WTC11 (cell line): Measurements from ENCODE around the gene ERFL. TPM values are rescaled to one million over a fixed set of nuclear protein-coding genes. Genes with fewer than 3 reads are reported as not detected.

ENCODE experiments used
- ATAC-seq: fragments of 200-7000 bp; cut with Tn5 transposase; 2 replicates; pipeline ENCODE4 v1.10.0; 2021; ENCODE audit warnings: mild to moderate bottlenecking, moderate library complexity
- CTCF ChIA-PET: fragments of 300-600 bp; sonication (Branson Sonifier 250); formaldehyde crosslinking; loops from one replicate; lab custom pipeline; 2021; ENCODE audit warnings: antibody characterized with exemption; lab: Charles Lee
- POLR2A ChIA-PET: fragments of 350-600 bp; sonication (Branson Sonifier 250); formaldehyde crosslinking; loops from one replicate; lab custom pipeline; 2021; ENCODE audit warnings: antibody characterized with exemption; lab: Charles Lee
- DNase-seq: peaks from one replicate; pipeline ENCODE4 v3.0.0; 2021; ENCODE audit warnings: low spot score
- H3K27ac Mint-ChIP-seq: 2 replicates; pipeline ENCODE4 v1.8.0; 2021; ENCODE audit warnings: mixed read lengths
- H3K27me3 Mint-ChIP-seq: 2 replicates; pipeline ENCODE4 v1.8.0; 2021; ENCODE audit warnings: low read depth, mild to moderate bottlenecking, moderate library complexity, mixed read lengths
- H3K36me3 Mint-ChIP-seq: 2 replicates; pipeline ENCODE4 v1.8.0; 2021; ENCODE audit warnings: mixed read lengths
- H3K4me1 Mint-ChIP-seq: 2 replicates; pipeline ENCODE4 v1.8.0; 2022; ENCODE audit warnings: mixed read lengths
- H3K4me3 Mint-ChIP-seq: 2 replicates; pipeline ENCODE4 v1.8.0; 2021; ENCODE audit warnings: mild to moderate bottlenecking, moderate library complexity, mixed read lengths
- H3K9me3 Mint-ChIP-seq: 2 replicates; pipeline ENCODE4 v1.8.0; 2021; ENCODE audit warnings: mixed read lengths
- CBFB ChIP-seq: sonication (generic); formaldehyde crosslinking; IDR thresholded peaks from 2 replicates; pipeline ENCODE4 v1.8.1; 2022; ENCODE audit warnings: mild to moderate bottlenecking, low read depth, missing genetic modification reagents
- CTCF ChIP-seq: fragments of 200-600 bp; IDR thresholded peaks from 2 replicates; pipeline ENCODE4 v1.8.0; 2022; ENCODE audit warnings: antibody characterized with exemption
- E2F1 ChIP-seq: sonication (generic); formaldehyde crosslinking; IDR thresholded peaks from 2 replicates; pipeline ENCODE4 v1.8.0; 2022; ENCODE audit warnings: mild to moderate bottlenecking, missing genetic modification reagents
- EMX1 ChIP-seq: fragments of 250-450 bp; sonication (Bioruptor Pico); IDR thresholded peaks from 2 replicates; pipeline ENCODE4 v1.8.0; 2021; ENCODE audit warnings: mild to moderate bottlenecking
- FOXJ3 ChIP-seq: sonication (generic); formaldehyde crosslinking; IDR thresholded peaks from 2 replicates; pipeline ENCODE4 v1.9.0; 2021; ENCODE audit warnings: missing genetic modification reagents, mild to moderate bottlenecking, borderline replicate concordance
- GRHL2 ChIP-seq: fragments of 250-450 bp; sonication (Bioruptor Pico); IDR thresholded peaks from 2 replicates; pipeline ENCODE4 v1.8.0; 2022; ENCODE audit warnings: mild to moderate bottlenecking, moderate library complexity; ENCODE audit not compliant: insufficient replicate concordance, severe bottlenecking
- HMGA2 ChIP-seq: fragments of 250-450 bp; sonication (Bioruptor Pico); IDR thresholded peaks from 2 replicates; pipeline ENCODE4 v1.4.0; 2021; ENCODE audit warnings: mild to moderate bottlenecking, moderate library complexity
- NFATC4 ChIP-seq: fragments of 250-450 bp; sonication (Bioruptor Pico); IDR thresholded peaks from 2 replicates; pipeline ENCODE4 v1.9.0; 2021; ENCODE audit warnings: mild to moderate bottlenecking
- NFE2L1 ChIP-seq: sonication (generic); formaldehyde crosslinking; IDR thresholded peaks from 2 replicates; pipeline ENCODE4 v1.8.1; 2023; ENCODE audit warnings: missing genetic modification reagents
- NFYB ChIP-seq: sonication (generic); formaldehyde crosslinking; conservative IDR thresholded peaks from 2 replicates; pipeline ENCODE4 v1.8.0; 2022; ENCODE audit warnings: low read depth, missing genetic modification reagents
- NR3C1 ChIP-seq: sonication (generic); formaldehyde crosslinking; conservative IDR thresholded peaks from 2 replicates; pipeline ENCODE4 v1.8.1; 2023; ENCODE audit warnings: low read depth, mild to moderate bottlenecking, missing genetic modification reagents
- PRDM15 ChIP-seq: sonication (generic); formaldehyde crosslinking; IDR thresholded peaks from 2 replicates; pipeline ENCODE4 v1.8.0; 2022; ENCODE audit warnings: missing genetic modification reagents
- STAT6 ChIP-seq: sonication (generic); formaldehyde crosslinking; conservative IDR thresholded peaks from 2 replicates; pipeline ENCODE4 v1.8.1; 2023; ENCODE audit warnings: mild to moderate bottlenecking, low read depth, missing genetic modification reagents, moderate library complexity
- ZMAT4 ChIP-seq: fragments of 250-450 bp; sonication (Bioruptor Pico); IDR thresholded peaks from 2 replicates; pipeline ENCODE4 v1.9.0; 2021; ENCODE audit warnings: mild to moderate bottlenecking
- ZNF232 ChIP-seq: sonication (generic); formaldehyde crosslinking; IDR thresholded peaks from 2 replicates; pipeline ENCODE4 v1.8.0; 2022; ENCODE audit warnings: mild to moderate bottlenecking, missing genetic modification reagents
- ZNF396 ChIP-seq: fragments of 250-450 bp; sonication (Bioruptor Pico); IDR thresholded peaks from 2 replicates; pipeline ENCODE4 v1.8.0; 2021; ENCODE audit warnings: mild to moderate bottlenecking, moderate library complexity, borderline replicate concordance
- total RNA-seq: library from RNA; stranded (reverse); gene quantifications from 3 replicates; pipeline ENCODE4 v1.2.3, GENCODE V29; 2021
- TF ChIP-seq, protein P1 (sequence below): sonication (generic); formaldehyde crosslinking; IDR thresholded peaks from 2 replicates; pipeline ENCODE4 v1.8.1; 2023; ENCODE audit warnings: mild to moderate bottlenecking, missing genetic modification reagents
- TF ChIP-seq, protein P2 (sequence below): fragments of 250-450 bp; sonication (Bioruptor Pico); IDR thresholded peaks from 2 replicates; pipeline ENCODE4 v1.9.0; 2021; ENCODE audit warnings: mild to moderate bottlenecking, borderline replicate concordance

Gene ERFL
- total RNA-seq, 1 experiment from 2014 or later: 0.31 TPM

DNA sequence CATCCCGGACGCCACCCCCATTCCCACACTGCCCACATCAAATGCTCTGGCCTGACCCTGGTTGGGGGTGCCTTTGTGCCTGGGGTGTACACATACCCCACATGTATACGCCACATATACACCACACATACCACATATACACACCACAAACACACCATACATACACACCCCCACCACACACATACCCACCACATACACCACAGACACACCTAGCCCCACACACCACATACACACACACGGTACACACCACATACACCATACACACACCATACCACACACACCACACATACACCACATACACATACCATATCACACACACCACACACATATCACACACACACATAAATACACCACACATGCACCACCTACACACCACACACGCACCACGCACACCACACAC lies 10.2 kb downstream of the ERFL start:
- H3K27me3 Mint-ChIP-seq: no peaks in the 10 kb centered on the region
- no peaks in the 10 kb centered on the region for H3K36me3 Mint-ChIP-seq
- ChIA-PET CTCF (no interaction called here), POLR2A (no interaction called here)
- no peaks in the 10 kb centered on the region for H3K9me3 Mint-ChIP-seq
- DNase-seq (no peak), ATAC-seq (no peak)
- H3K27ac Mint-ChIP-seq: no peak overlapping the region
- peaks cover 10% of the 10 kb centered on the region for H3K4me1 Mint-ChIP-seq
- no peak overlapping the region for H3K4me3 Mint-ChIP-seq
- TF ChIP-seq, protein P1, sequence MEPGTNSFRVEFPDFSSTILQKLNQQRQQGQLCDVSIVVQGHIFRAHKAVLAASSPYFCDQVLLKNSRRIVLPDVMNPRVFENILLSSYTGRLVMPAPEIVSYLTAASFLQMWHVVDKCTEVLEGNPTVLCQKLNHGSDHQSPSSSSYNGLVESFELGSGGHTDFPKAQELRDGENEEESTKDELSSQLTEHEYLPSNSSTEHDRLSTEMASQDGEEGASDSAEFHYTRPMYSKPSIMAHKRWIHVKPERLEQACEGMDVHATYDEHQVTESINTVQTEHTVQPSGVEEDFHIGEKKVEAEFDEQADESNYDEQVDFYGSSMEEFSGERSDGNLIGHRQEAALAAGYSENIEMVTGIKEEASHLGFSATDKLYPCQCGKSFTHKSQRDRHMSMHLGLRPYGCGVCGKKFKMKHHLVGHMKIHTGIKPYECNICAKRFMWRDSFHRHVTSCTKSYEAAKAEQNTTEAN (CRISPR knock-in tag): no peak
- TF ChIP-seq, protein P2, sequence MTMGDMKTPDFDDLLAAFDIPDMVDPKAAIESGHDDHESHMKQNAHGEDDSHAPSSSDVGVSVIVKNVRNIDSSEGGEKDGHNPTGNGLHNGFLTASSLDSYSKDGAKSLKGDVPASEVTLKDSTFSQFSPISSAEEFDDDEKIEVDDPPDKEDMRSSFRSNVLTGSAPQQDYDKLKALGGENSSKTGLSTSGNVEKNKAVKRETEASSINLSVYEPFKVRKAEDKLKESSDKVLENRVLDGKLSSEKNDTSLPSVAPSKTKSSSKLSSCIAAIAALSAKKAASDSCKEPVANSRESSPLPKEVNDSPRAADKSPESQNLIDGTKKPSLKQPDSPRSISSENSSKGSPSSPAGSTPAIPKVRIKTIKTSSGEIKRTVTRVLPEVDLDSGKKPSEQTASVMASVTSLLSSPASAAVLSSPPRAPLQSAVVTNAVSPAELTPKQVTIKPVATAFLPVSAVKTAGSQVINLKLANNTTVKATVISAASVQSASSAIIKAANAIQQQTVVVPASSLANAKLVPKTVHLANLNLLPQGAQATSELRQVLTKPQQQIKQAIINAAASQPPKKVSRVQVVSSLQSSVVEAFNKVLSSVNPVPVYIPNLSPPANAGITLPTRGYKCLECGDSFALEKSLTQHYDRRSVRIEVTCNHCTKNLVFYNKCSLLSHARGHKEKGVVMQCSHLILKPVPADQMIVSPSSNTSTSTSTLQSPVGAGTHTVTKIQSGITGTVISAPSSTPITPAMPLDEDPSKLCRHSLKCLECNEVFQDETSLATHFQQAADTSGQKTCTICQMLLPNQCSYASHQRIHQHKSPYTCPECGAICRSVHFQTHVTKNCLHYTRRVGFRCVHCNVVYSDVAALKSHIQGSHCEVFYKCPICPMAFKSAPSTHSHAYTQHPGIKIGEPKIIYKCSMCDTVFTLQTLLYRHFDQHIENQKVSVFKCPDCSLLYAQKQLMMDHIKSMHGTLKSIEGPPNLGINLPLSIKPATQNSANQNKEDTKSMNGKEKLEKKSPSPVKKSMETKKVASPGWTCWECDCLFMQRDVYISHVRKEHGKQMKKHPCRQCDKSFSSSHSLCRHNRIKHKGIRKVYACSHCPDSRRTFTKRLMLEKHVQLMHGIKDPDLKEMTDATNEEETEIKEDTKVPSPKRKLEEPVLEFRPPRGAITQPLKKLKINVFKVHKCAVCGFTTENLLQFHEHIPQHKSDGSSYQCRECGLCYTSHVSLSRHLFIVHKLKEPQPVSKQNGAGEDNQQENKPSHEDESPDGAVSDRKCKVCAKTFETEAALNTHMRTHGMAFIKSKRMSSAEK: no peak
- TF ChIP-seq NFE2L1: no peak

GRCh38 chr19:41917676-41918075 lies 10.6 kb downstream of the ERFL start:
- H3K4me1 Mint-ChIP-seq: peaks cover 10% of the 10 kb centered on the region
- no peak for TF ChIP-seq ZNF232 (CRISPR knock-in tag)
- TF ChIP-seq NFATC4 (CRISPR knock-in tag): no peak
- no peak for TF ChIP-seq EMX1
- no peak for TF ChIP-seq E2F1
- no peak for TF ChIP-seq FOXJ3
- no peak for TF ChIP-seq CTCF
- TF ChIP-seq GRHL2: no peak
- no peak for TF ChIP-seq NR3C1 (CRISPR knock-in tag)
- no peak for TF ChIP-seq STAT6 (CRISPR knock-in tag)
- no peak for TF ChIP-seq NFYB (CRISPR knock-in tag)
- TF ChIP-seq CBFB (CRISPR knock-in tag): no peak
- no peak for TF ChIP-seq ZMAT4 (CRISPR knock-in tag)
- no peak for TF ChIP-seq HMGA2 (CRISPR knock-in tag)
- no peak for TF ChIP-seq PRDM15 (CRISPR knock-in tag)
- no peak for TF ChIP-seq ZNF396 (CRISPR knock-in tag)
- no peaks in the 10 kb centered on the region for H3K27me3 Mint-ChIP-seq
- POLR2A ChIA-PET: no interaction called here
- H3K27ac Mint-ChIP-seq: no peak overlapping the region
- DNase-seq (no peak), ATAC-seq (no peak)
- H3K4me3 Mint-ChIP-seq: no peak overlapping the region
- CTCF ChIA-PET: no interaction called here
- H3K36me3 Mint-ChIP-seq: no peaks in the 10 kb centered on the region
- H3K9me3 Mint-ChIP-seq: no peaks in the 10 kb centered on the region
